GM20431 (cell line): ENCODE results near the gene TYK2.
"Not testable (repeated sequence)": the region's sequence is repeated elsewhere in the genome, so short reads cannot be mapped to it uniquely, and the experiment has no call there.

Source experiments
- in situ Hi-C: fragments of 300-500 bp; cut with MseI, MboI; formaldehyde crosslinking; loops from one replicate; pipeline ENCODE4 v1.15.0; 2020; ENCODE audit warnings: low sequenced_read_pairs; ENCODE audit not compliant: unreplicated experiment

Gene TYK2

GRCh38 chr19:10383223-10383499 lies 2.8 kb upstream of the TYK2 start:
- in situ Hi-C loops = loop anchor here (5.0 to 25.0 kb wide), 2 partner anchors 111 to 446 kb away; partner anchors contain the start of genes ICAM1 and OLFM2

- in situ Hi-C loops = loop anchor here (5.0 to 25.0 kb wide), 2 partner anchors 108 to 443 kb away; partner anchors contain the start of genes ICAM1 and OLFM2
These were observed 476 bp downstream of the TYK2 start for GRCh38 chr19:10379880-10380312.

- in situ Hi-C loops = loop anchor here (25.0 kb wide), 1 partner anchor 441 kb away; the partner anchor contains the start of gene OLFM2
These were observed 2.2 kb downstream of the TYK2 start for GRCh38 chr19:10378124-10378523.

- in situ Hi-C loops = loop anchor here (25.0 kb wide), 1 partner anchor 440 kb away; the partner anchor contains the start of gene OLFM2
These were observed 3.2 kb downstream of the TYK2 start for GRCh38 chr19:10377140-10377640.

- in situ Hi-C loops = loop anchor here (25.0 kb wide), 1 partner anchor 438 kb away; the partner anchor contains the start of gene OLFM2
These were observed 5.4 kb downstream of the TYK2 start for GRCh38 chr19:10374931-10375330.

- in situ Hi-C loops = no loop called here
These were observed 7.7 kb downstream of the TYK2 start for GRCh38 chr19:10372690-10373089.

GRCh38 chr19:10368101-10368803 lies 12.1 kb downstream of the TYK2 start:
- in situ Hi-C loops = no loop called here

GRCh38 chr19:10366950-10367512 lies 13.3 kb downstream of the TYK2 start:
- in situ Hi-C loops = not testable (repeated sequence)

- in situ Hi-C loops = no loop called here
These were observed 14.9 kb downstream of the TYK2 start for GRCh38 chr19:10365518-10365917.

- in situ Hi-C loops = no loop called here
These were observed 15.7 kb downstream of the TYK2 start for GRCh38 chr19:10364644-10365043.

- in situ Hi-C loops = no loop called here
These were observed 16.5 kb downstream of the TYK2 start for GRCh38 chr19:10363789-10364281.

- in situ Hi-C loops = no loop called here
These were observed 18.1 kb downstream of the TYK2 start for GRCh38 chr19:10362259-10362658.

GRCh38 chr19:10361569-10362011 lies 18.8 kb downstream of the TYK2 start:
- in situ Hi-C loops = no loop called here

- in situ Hi-C loops = no loop called here
These were observed 23.9 kb downstream of the TYK2 start for GRCh38 chr19:10356431-10356830.

GRCh38 chr19:10353793-10354391 lies 26.5 kb downstream of the TYK2 start:
- in situ Hi-C loops = no loop called here

- in situ Hi-C loops = no loop called here
These were observed 27.4 kb downstream of the TYK2 start for GRCh38 chr19:10352764-10353671.

- in situ Hi-C loops = no loop called here
These were observed 33.9 kb downstream of the TYK2 start for GRCh38 chr19:10346509-10346908.

- in situ Hi-C loops = no loop called here
These were observed 35.6 kb downstream of the TYK2 start for GRCh38 chr19:10344780-10345179.

GRCh38 chr19:10343495-10343894 lies 36.9 kb downstream of the TYK2 start:
- in situ Hi-C loops = no loop called here

- in situ Hi-C loops = no loop called here
These were observed 40.4 kb downstream of the TYK2 start for GRCh38 chr19:10339977-10340376.
